Stimulated activated effector memory CD8-positive, alpha-beta T cell treated with anti-CD3 and anti-CD28 coated beads, Interleukin-12 subunit alpha, Interleukin-12 subunit beta, amount 100 ng/mL, for 72 hours (primary cell): ENCODE data around the gene DPP6.

Source experiments
- ATAC-seq: fragments of 150-1000 bp; cut with Tn5 transposase; 2 replicates; pipeline ENCODE4 v1.10.0; 2021
- DNase-seq, 2 donors: peaks; one replicate each; pipeline ENCODE4 v3.0.0; 2021 to 2022; ENCODE audit warnings: low spot score in 2 of 2
- H3K27ac Mint-ChIP-seq: one replicate; pipeline ENCODE4 v1.8.0; 2022; ENCODE audit warnings: mild to moderate bottlenecking, mixed read lengths
- H3K36me3 Mint-ChIP-seq: one replicate; pipeline ENCODE4 v1.8.0; 2022; ENCODE audit warnings: mild to moderate bottlenecking, mixed read lengths
- H3K4me1 Mint-ChIP-seq: one replicate; pipeline ENCODE4 v1.8.0; 2022; ENCODE audit warnings: mixed read lengths
- H3K4me3 Mint-ChIP-seq: one replicate; pipeline ENCODE4 v1.8.0; 2022; ENCODE audit warnings: mild to moderate bottlenecking, mixed read lengths
- H3K9me3 Mint-ChIP-seq: one replicate; pipeline ENCODE4 v1.8.0; 2022; ENCODE audit warnings: mixed read lengths

DPP6 gene

DNA sequence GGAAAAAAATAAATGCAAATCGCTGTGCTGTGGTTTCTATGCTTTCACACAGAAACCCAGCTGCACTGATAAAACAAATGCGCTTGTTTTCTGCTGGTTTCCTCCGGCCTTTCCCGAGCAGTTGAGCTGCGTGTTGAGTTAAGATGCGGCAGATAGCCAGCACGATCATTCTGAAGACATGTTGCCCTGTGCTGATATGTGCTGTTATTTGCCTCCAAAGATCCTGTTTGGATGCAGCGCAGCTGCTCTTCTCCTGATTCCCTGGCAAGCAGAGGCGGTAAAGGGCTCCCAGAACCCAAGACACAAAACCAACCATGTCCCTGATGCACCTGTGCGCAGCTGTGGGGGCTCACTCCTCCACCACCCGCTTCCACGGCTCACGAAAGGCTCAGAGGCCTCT, 725.3 kb downstream of the DPP6 start:
- H3K4me3 Mint-ChIP-seq = no peak overlapping the region
- H3K36me3 Mint-ChIP-seq = peaks cover 5% of the 10 kb centered on the region
- peaks cover 6% of the 10 kb centered on the region for H3K9me3 Mint-ChIP-seq
- no peak for DNase-seq
- no peak for ATAC-seq
- no peaks in the 10 kb centered on the region for H3K4me1 Mint-ChIP-seq
- H3K27ac Mint-ChIP-seq = no peak overlapping the region

DNA sequence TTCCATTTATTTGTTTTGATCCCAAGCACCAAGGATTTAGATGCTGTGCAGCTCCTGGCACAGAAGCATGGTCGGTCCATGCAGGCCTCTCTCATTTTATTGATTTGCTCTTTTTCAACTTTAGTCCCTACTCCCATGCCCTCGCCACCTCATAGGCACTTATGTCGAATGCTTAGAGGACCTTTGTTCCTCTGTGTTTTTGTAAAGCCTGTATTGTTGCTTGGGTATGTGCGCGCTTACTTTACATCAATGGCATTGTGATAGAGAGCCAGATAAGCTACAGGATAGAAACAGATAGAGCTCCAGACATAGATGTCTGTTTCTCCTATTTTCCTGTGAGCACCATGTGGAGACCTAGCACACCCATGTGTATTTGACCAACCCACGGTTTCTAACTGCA, 725.7 kb downstream of the DPP6 start:
- Mint-ChIP-seq H3K9me3 (peaks cover 6% of the 10 kb centered on the region), H3K36me3 (peaks cover 5% of the 10 kb centered on the region), H3K4me3 (no peak overlapping the region), H3K27ac (no peak overlapping the region), H3K4me1 (no peaks in the 10 kb centered on the region)
- no peak for DNase-seq
- ATAC-seq = no peak

- Mint-ChIP-seq H3K4me1 (no peaks in the 10 kb centered on the region), H3K36me3 (peaks cover 5% of the 10 kb centered on the region), H3K9me3 (peaks cover 15% of the 10 kb centered on the region), H3K27ac (no peak overlapping the region), H3K4me3 (no peak overlapping the region)
- DNase-seq (no peak), ATAC-seq (no peak)
Measured at GRCh38 chr7:154781369-154782303, 729.4 kb downstream of the DPP6 start.

DNA sequence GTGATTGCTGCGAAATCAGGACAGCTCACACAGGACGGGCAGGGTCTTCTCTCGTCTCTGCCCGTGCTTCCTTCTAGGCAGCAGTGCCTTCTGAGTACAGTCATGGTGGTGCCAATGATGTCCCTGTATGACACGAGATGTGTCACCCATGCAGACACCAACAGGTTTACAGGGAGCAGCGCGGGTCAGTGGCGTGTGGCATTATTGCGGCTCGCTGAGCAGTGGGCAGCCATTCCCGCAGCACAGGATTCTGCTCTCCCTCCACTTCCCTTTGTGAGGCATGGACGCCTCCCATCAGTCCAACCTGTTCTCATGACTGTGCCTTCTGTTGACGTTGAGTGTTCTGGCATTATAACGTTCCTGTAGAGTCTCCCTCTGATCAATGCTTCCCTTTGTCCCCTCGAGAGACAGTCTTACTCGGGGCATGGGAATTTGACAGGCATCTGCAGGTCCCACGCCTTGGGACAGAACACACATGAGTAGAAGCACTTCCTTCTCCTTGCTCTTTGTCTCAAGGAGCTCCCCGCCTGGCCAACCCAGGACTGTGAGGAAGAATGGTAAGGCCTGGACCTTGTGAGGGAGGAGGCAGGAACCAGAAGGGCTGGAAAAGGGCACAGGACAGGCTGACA, 731.2 kb downstream of the DPP6 start:
- H3K4me1 Mint-ChIP-seq = no peaks in the 10 kb centered on the region
- no peak for DNase-seq

GRCh38 chr7:154785898-154786297, 733.7 kb downstream of the DPP6 start:
- ATAC-seq = no peak
- no peak overlapping the region for H3K4me3 Mint-ChIP-seq
- no peak overlapping the region for H3K27ac Mint-ChIP-seq
- H3K9me3 Mint-ChIP-seq = peaks cover 11% of the 10 kb centered on the region
- DNase-seq = no peak
- H3K36me3 Mint-ChIP-seq = no peaks in the 10 kb centered on the region
- no peaks in the 10 kb centered on the region for H3K4me1 Mint-ChIP-seq

More for the DNA sequence above, 731.2 kb downstream of the DPP6 start:
- Mint-ChIP-seq H3K9me3 (peaks cover 15% of the 10 kb centered on the region), H3K36me3 (peaks cover 5% of the 10 kb centered on the region), H3K4me3 (no peak overlapping the region), H3K27ac (no peak overlapping the region)
- peak; percentile 31 for ATAC-seq

- no peak for ATAC-seq
- DNase-seq = no peak
- H3K4me1 Mint-ChIP-seq = no peaks in the 10 kb centered on the region
- peaks cover 11% of the 10 kb centered on the region for H3K9me3 Mint-ChIP-seq
- H3K27ac Mint-ChIP-seq = no peak overlapping the region
- no peaks in the 10 kb centered on the region for H3K36me3 Mint-ChIP-seq
- no peak overlapping the region for H3K4me3 Mint-ChIP-seq
Measured at GRCh38 chr7:154789404-154789803, 737.2 kb downstream of the DPP6 start.

- no peak overlapping the region for H3K4me3 Mint-ChIP-seq
- DNase-seq = no peak
- no peaks in the 10 kb centered on the region for H3K4me1 Mint-ChIP-seq
- H3K27ac Mint-ChIP-seq = no peak overlapping the region
- H3K36me3 Mint-ChIP-seq = no peaks in the 10 kb centered on the region
- no peak for ATAC-seq
- peaks cover 2% of the 10 kb centered on the region for H3K9me3 Mint-ChIP-seq
Measured at GRCh38 chr7:154791611-154792010, 739.4 kb downstream of the DPP6 start.

- DNase-seq (no peak), ATAC-seq (no peak)
- Mint-ChIP-seq H3K36me3 (no peaks in the 10 kb centered on the region), H3K4me1 (no peaks in the 10 kb centered on the region), H3K9me3 (peaks cover 2% of the 10 kb centered on the region), H3K4me3 (no peak overlapping the region), H3K27ac (no peak overlapping the region)
Measured at GRCh38 chr7:154792436-154793055, 740.3 kb downstream of the DPP6 start.

GRCh38 chr7:154794147-154794780, 742.1 kb downstream of the DPP6 start:
- Mint-ChIP-seq H3K27ac (no peak overlapping the region), H3K4me1 (no peaks in the 10 kb centered on the region), H3K36me3 (no peaks in the 10 kb centered on the region), H3K9me3 (no peaks in the 10 kb centered on the region), H3K4me3 (no peak overlapping the region)
- no peak for DNase-seq
- ATAC-seq = peak; percentile 29

DNA sequence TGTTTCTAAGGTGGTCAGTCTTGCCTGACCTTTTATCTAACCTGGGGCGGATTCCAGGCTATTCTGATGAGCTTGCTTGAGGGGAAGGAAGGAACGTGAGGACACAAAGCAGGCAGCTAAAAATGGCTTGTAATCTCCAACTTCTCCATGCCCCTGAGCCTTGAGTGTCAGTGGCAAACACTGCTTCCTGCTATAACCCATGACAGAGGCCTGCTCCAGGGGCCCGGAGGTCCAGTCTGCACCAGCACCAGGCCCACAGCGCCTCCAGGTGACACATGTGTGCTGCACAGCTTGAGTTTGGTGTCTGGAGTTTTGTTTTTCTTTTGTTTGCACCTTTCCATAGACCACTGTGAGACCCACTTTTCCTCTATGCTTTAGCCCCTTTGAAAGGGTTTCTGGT, 742.8 kb downstream of the DPP6 start:
- DNase-seq (no peak), ATAC-seq (no peak)
- no peak overlapping the region for H3K27ac Mint-ChIP-seq
- H3K9me3 Mint-ChIP-seq = no peaks in the 10 kb centered on the region
- no peaks in the 10 kb centered on the region for H3K4me1 Mint-ChIP-seq
- H3K4me3 Mint-ChIP-seq = no peak overlapping the region
- no peaks in the 10 kb centered on the region for H3K36me3 Mint-ChIP-seq

DNA sequence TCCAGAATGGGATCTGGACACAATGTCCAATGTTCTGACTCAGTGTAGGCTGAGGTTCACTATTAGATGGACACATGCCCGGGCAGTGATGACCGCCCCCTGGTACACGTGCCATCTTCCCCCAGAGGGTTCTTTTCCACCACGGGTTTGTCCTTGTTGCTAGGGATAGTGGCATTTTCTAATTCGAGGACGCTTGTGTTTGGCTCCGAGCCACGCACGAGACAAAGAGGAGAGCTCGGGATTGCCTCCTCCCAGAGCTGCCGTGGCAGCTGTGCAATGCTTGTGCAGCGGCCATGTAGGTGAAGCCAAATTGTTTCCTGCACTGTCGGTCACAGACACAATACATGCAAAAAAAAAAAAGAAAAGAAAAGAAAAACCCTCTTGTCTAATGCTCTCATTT, 743.2 kb downstream of the DPP6 start:
- Mint-ChIP-seq H3K9me3 (no peaks in the 10 kb centered on the region), H3K4me3 (no peak overlapping the region), H3K4me1 (no peaks in the 10 kb centered on the region), H3K27ac (no peak overlapping the region), H3K36me3 (no peaks in the 10 kb centered on the region)
- DNase-seq = no peak
- ATAC-seq = no peak

- Mint-ChIP-seq H3K4me1 (no peaks in the 10 kb centered on the region), H3K27ac (no peak overlapping the region), H3K4me3 (no peak overlapping the region), H3K9me3 (no peaks in the 10 kb centered on the region), H3K36me3 (no peaks in the 10 kb centered on the region)
- no peak for DNase-seq
- no peak for ATAC-seq
Measured at GRCh38 chr7:154804449-154804848, 752.3 kb downstream of the DPP6 start.

- ATAC-seq (no peak), DNase-seq (no peak)
- peaks cover 9% of the 10 kb centered on the region for H3K9me3 Mint-ChIP-seq
- no peak overlapping the region for H3K4me3 Mint-ChIP-seq
- no peak overlapping the region for H3K27ac Mint-ChIP-seq
- no peaks in the 10 kb centered on the region for H3K4me1 Mint-ChIP-seq
- H3K36me3 Mint-ChIP-seq = no peaks in the 10 kb centered on the region
Measured at GRCh38 chr7:154812027-154812426, 759.8 kb downstream of the DPP6 start.

DNA sequence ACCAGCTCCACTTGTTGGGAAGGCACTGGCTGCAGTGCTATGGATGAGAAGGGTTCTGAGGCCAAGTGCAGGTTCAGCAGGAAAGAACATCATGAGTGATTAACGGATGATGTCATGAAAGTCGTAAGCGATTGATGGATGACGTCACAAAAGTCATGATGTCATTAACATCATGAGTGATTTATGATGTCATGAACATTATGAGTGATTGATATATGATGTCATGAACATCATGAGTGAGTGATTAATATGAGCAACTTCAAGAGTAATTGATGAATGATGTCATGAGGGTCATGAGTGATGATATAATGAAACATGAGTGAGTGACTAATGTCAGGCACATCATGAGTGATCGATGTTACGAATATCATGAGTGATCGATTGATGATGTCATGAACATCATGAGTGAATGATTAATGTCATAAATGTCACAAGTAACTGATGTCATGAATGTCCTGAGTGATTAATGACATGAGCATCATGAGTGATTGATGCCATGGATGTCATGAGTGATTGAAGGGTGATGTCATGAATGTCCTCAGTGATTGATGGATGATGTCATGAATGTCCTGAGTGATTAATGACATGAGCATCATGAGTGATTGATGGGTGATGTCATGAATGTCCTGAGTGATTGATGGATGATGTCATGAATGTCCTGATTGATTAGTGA, 765.2 kb downstream of the DPP6 start:
- ATAC-seq (no peak), DNase-seq (no peak)
- Mint-ChIP-seq H3K27ac (no peak overlapping the region), H3K4me1 (no peaks in the 10 kb centered on the region), H3K36me3 (no peaks in the 10 kb centered on the region), H3K9me3 (peaks cover 3% of the 10 kb centered on the region), H3K4me3 (no peak overlapping the region)

- H3K4me3 Mint-ChIP-seq = no peak overlapping the region
- no peak for ATAC-seq
- DNase-seq = no peak
- H3K4me1 Mint-ChIP-seq = no peaks in the 10 kb centered on the region
- no peaks in the 10 kb centered on the region for H3K9me3 Mint-ChIP-seq
- no peak overlapping the region for H3K27ac Mint-ChIP-seq
- H3K36me3 Mint-ChIP-seq = no peaks in the 10 kb centered on the region
Measured at GRCh38 chr7:154827007-154827406, 774.8 kb downstream of the DPP6 start.
